Hematopoietic multipotent progenitor cell treated with erythropoietin and hydrocortisone succinate and interleukin-3 and kit ligand, for 17 days (in vitro differentiated cells): ENCODE measurements around the gene SLC41A3.

Experiments used
- DNase-seq: peaks from one replicate; pipeline ENCODE4 v3.0.0-alpha.2; 2015; ENCODE audit warnings: low spot score

SLC41A3 gene

GRCh38 chr3:126026761-126027160 is 57.2 kb downstream of the SLC41A3 start:
- no peak for DNase-seq

- no peak for DNase-seq
Observed at GRCh38 chr3:126026277-126026751, 57.6 kb downstream of the SLC41A3 start.

DNA sequence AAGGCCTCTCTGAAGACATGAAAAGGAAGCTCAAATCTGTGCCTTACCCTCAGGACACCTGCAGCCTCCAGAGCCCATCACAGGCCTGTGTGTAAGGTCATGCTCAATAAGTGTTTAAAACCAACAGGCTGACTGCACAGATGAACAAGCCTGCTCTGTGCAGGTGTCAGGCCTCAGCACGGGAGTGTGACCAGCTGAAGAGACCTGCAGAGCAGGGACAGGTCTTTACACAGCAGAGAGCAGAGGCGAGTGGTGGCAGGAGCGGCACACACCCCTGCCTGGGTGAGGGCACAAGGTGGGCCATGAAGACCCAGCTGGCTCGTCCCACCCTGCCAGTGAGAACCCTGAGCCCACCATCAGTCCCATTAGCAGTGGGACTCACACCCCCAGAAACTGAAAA is 58.1 kb downstream of the SLC41A3 start:
- DNase-seq = no peak

- DNase-seq = no peak
Observed at GRCh38 chr3:126025116-126025729, 58.7 kb downstream of the SLC41A3 start.

- no peak for DNase-seq
Observed at GRCh38 chr3:126024049-126024854, 59.7 kb downstream of the SLC41A3 start.

DNA sequence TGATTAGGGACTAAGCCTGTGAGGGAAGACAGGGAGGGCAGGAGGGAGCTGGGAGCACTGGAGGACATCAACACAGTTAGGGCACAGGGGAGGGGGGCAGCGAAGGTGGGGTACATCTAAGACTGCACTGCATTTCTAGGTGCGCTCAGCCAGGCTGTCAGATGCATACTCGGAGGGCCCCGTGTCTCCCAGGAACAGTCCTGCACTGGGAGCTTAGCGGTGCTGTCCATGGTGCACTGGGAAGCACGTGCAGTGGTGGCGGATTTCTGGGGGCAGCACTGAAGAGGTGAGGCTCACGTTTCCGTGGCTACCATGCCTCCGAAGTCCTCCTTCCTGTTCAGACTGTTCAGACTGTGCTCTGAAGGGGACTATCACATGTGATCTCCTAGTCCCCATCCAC is 60.5 kb downstream of the SLC41A3 start:
- DNase-seq = no peak

- no peak for DNase-seq
Observed at GRCh38 chr3:126022741-126023359, 61.1 kb downstream of the SLC41A3 start.

DNA sequence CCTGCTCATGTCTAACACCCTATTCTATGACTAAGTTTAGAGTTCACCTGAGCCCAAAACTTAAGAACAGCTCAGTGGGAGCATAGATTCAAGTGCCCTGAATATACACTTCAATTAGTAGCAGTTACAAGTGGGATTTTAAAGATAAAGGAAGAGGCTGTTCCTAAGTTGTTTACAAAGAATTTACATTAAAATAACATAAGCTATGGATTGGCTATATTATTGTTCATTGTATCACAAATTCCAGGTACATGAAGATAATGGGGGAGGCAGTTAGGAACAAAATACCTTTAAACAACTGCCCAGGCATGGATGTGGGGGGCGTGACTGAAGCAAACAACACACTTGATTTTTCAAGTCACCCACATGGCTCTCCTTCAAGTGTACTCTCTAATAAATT is 62.2 kb downstream of the SLC41A3 start:
- no peak for DNase-seq

GRCh38 chr3:126021224-126021623 is 62.7 kb downstream of the SLC41A3 start:
- DNase-seq = no peak

GRCh38 chr3:126019683-126020082 is 64.2 kb downstream of the SLC41A3 start:
- no peak for DNase-seq

DNA sequence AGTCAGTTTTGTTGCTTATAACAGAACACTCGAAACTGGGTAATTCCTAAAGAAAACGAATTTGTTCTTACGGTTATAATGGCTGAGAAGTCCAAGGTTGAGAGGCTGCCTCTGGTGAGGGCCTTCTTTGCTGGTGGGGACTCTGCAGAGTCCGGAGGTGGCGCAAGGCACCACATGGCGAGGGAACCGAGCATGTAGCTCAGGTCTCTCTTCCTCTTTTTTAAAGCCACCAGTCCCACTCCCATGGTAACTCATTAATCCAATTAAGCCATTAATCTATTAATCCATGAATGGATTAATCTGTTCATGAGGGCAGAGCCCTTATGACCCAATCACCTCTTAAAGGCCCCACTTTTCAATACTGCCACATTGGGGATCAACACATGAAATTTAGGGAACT is 64.9 kb downstream of the SLC41A3 start:
- no peak for DNase-seq

GRCh38 chr3:126018545-126018944 is 65.4 kb downstream of the SLC41A3 start:
- no peak for DNase-seq

DNA sequence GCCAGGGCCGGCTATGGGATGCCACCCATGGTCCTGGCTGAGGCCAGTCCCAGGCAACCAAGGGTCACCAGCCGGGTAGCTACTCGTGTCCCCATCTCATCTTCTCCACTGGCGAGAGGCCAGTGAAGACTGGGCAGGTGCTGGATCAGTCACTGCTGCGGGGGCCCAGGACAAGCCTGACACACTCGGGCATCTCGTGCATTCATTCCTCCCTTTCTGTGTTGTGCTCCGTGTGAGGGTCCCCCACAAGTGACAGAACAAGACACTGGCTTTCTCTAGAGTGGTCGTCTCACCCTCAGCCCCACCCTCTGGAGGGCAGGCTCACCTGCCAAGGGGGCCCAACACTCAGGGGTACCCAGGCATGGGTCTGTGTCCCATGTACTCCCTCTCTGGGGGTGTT is 66.6 kb downstream of the SLC41A3 start:
- DNase-seq = no peak

DNA sequence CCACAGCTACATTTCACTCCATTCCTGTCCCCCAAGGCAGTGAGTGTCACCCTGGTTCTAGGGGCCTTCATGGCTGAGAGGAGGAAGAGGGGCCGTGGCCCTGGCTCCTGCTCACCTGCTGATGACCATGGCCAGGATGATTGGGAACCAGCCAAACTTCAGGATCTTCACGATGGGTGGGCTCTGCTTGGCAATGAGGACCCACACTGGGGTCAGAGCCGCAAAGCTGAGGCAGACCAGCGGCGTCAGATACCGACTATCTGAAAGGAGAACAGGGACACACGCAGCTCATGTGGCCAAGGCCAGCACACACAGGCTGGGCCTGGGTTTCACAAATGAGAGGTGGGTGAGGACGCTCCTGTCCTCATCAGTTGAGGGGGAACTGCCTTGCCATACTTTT is 67.3 kb downstream of the SLC41A3 start:
- DNase-seq = no peak

DNA sequence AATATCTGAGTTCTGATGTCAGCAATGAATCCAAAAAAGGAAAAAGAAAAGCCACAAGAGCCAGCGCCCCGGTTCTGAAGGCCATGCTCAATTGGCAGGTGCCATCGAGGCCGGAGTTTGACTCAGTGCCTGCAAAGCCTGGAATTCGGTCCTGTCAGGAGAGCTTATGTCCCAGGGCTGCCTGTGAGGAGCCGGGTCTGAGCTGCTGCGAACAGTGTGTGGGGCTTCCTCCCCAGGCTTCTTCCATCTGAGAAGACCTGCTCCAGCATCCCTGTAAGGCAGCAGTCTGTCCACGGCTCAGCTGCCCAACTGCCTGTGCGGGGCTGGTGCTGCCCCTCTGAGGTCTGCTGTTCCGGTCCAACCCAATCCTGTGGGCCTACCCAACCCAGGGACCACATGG is 68.8 kb downstream of the SLC41A3 start:
- no peak for DNase-seq

- no peak for DNase-seq
Observed at GRCh38 chr3:126014252-126014651, 69.7 kb downstream of the SLC41A3 start.

GRCh38 chr3:126013751-126014156 is 70.2 kb downstream of the SLC41A3 start:
- no peak for DNase-seq

GRCh38 chr3:126009181-126009580 is 74.7 kb downstream of the SLC41A3 start:
- no peak for DNase-seq

- no peak for DNase-seq
Observed at GRCh38 chr3:126008219-126008618, 75.7 kb downstream of the SLC41A3 start.

- DNase-seq = no peak
Observed at GRCh38 chr3:126005951-126006350, 78.0 kb downstream of the SLC41A3 start.

DNA sequence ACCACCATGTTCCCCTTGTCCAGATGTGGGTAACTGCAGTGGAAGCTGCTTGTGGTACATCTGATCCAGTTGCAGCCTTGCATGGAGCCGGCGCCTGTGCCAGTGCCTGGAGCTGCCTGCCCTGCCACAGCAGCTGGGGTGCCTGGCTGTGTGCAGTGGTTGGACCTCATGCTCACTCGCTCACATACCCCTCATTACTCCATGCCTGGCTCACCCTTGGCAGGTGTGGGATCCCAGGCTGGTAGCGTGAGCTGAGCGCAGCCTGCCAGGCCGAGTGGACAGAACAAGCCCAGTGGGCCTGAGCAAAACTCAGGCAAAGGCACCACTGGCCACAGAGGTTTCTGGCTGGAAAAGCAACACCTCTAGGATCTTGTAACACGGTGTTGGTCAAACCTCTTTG is 79.2 kb downstream of the SLC41A3 start:
- DNase-seq = no peak

- no peak for DNase-seq
Observed at GRCh38 chr3:126004217-126004616, 79.7 kb downstream of the SLC41A3 start.
